Measurements from ENCODE around the gene PARD3B. TPM values are rescaled to one million over a fixed set of nuclear protein-coding genes. Genes with fewer than 3 reads are reported as not detected.

The PARD3B gene
- total RNA-seq, 1 experiment from 2014 or later, result 7.6 TPM

GRCh38 chr2:205321231-205321630 is 776.0 kb downstream of the PARD3B start:
- H3K27me3 ChIP-seq (ENCODE audit: insufficient read depth, low read depth), result no peaks in the 10 kb centered on the region
- no peak overlapping the region for H2AFZ ChIP-seq
- H4K20me1 ChIP-seq (ENCODE audit: insufficient read depth), result no peaks in the 10 kb centered on the region
- intact Hi-C loops (cut with micrococcal nuclease; ENCODE audit: unreplicated experiment), result no loop called here
- ChIA-PET CTCF (no interaction called here), POLR2A (ENCODE audit: unreplicated experiment) (no interaction called here)
- no TSS peak for BruUV-seq (replicated peaks)
- H3K4me3 ChIP-seq, result no peak overlapping the region
- H3K27ac ChIP-seq, result no peak overlapping the region
- no peak overlapping the region for H3K4me2 ChIP-seq
- H3F3A ChIP-seq (ENCODE audit: insufficient read depth, low read depth), result no peaks in the 10 kb centered on the region
- no peak for DNase-seq
- H3K9me3 ChIP-seq (ENCODE audit: insufficient read depth, low read depth), result no peaks in the 10 kb centered on the region
- no peaks in the 10 kb centered on the region for H3K9me2 ChIP-seq (ENCODE audit: insufficient read depth)
- no peaks in the 10 kb centered on the region for H3K4me1 ChIP-seq (replicated peaks; ENCODE audit: insufficient read depth)
- H3K79me2 ChIP-seq (ENCODE audit: low read depth), result no peaks in the 10 kb centered on the region
- H3K36me3 ChIP-seq (ENCODE audit: low read depth), result no peaks in the 10 kb centered on the region
- TF ChIP-seq CTCF (conservative IDR thresholded peaks at IDR 0.05) (no peak), EZH2 (IDR thresholded peaks at IDR 0.05; ENCODE audit: low read depth) (no peak)

- CTCF ChIA-PET, result no interaction called here
- Histone ChIP-seq H3K4me3 (no peak overlapping the region), H4K20me1 (ENCODE audit: insufficient read depth) (no peaks in the 10 kb centered on the region), H3K9me3 (ENCODE audit: insufficient read depth, low read depth) (no peaks in the 10 kb centered on the region), H3K9me2 (ENCODE audit: insufficient read depth) (no peaks in the 10 kb centered on the region), H3K79me2 (ENCODE audit: low read depth) (no peaks in the 10 kb centered on the region), H3F3A (ENCODE audit: insufficient read depth, low read depth) (no peaks in the 10 kb centered on the region), H3K4me2 (no peak overlapping the region), H3K36me3 (ENCODE audit: low read depth) (no peaks in the 10 kb centered on the region), H3K4me1 (replicated peaks; ENCODE audit: insufficient read depth) (no peaks in the 10 kb centered on the region), H3K27me3 (ENCODE audit: insufficient read depth, low read depth) (no peaks in the 10 kb centered on the region), H3K27ac (no peak overlapping the region), H2AFZ (no peak overlapping the region)
- no TSS peak for BruUV-seq (replicated peaks)
- no peak for DNase-seq
- POLR2A ChIA-PET (ENCODE audit: unreplicated experiment), result interaction anchor here (0.7 kb wide), 1 partner anchor 24 kb away, joined by 4 read pairs; no protein-coding TSS in a partner anchor
- intact Hi-C loops (cut with micrococcal nuclease; ENCODE audit: unreplicated experiment), result no loop called here
- TF ChIP-seq CTCF (conservative IDR thresholded peaks at IDR 0.05), result peak; percentile 37; the same call in 1 of the 2 replicates
- no peak for TF ChIP-seq EZH2 (IDR thresholded peaks at IDR 0.05; ENCODE audit: low read depth)
Measured at GRCh38 chr2:205323929-205324328, 778.7 kb downstream of the PARD3B start.

GRCh38 chr2:205324355-205324754 is 779.1 kb downstream of the PARD3B start:
- intact Hi-C loops (cut with micrococcal nuclease; ENCODE audit: unreplicated experiment), result no loop called here

More at GRCh38 chr2:205324355-205324754, 779.1 kb downstream of the PARD3B start:
- H3F3A ChIP-seq (ENCODE audit: insufficient read depth, low read depth), result no peaks in the 10 kb centered on the region
- no peak overlapping the region for H2AFZ ChIP-seq
- DNase-seq, result no peak
- TF ChIP-seq EZH2 (IDR thresholded peaks at IDR 0.05; ENCODE audit: low read depth) (no peak), CTCF (conservative IDR thresholded peaks at IDR 0.05) (no peak)
- BruUV-seq (replicated peaks), result no TSS peak
- no peak overlapping the region for H3K4me3 ChIP-seq
- H3K79me2 ChIP-seq (ENCODE audit: low read depth), result no peaks in the 10 kb centered on the region
- no peak overlapping the region for H3K27ac ChIP-seq
- no peaks in the 10 kb centered on the region for H3K27me3 ChIP-seq (ENCODE audit: insufficient read depth, low read depth)
- H3K4me1 ChIP-seq (replicated peaks; ENCODE audit: insufficient read depth), result no peaks in the 10 kb centered on the region
- H3K9me2 ChIP-seq (ENCODE audit: insufficient read depth), result no peaks in the 10 kb centered on the region
- no peaks in the 10 kb centered on the region for H4K20me1 ChIP-seq (ENCODE audit: insufficient read depth)
- POLR2A ChIA-PET (ENCODE audit: unreplicated experiment), result no interaction called here
- H3K9me3 ChIP-seq (ENCODE audit: insufficient read depth, low read depth), result no peaks in the 10 kb centered on the region
- CTCF ChIA-PET, result no interaction called here
- no peaks in the 10 kb centered on the region for H3K36me3 ChIP-seq (ENCODE audit: low read depth)
- no peak overlapping the region for H3K4me2 ChIP-seq

All from PC-9 (cell line).